ENCODE measurements around the gene PLCL2. TPM values are rescaled to one million over a fixed set of nuclear protein-coding genes. Genes with fewer than 3 reads are reported as not detected.

PLCL2 gene
- total RNA-seq, 4 donors from 2014 or later = 1.4 to 4.5 (median 3.9) TPM

- DNase-seq (ENCODE audit: low spot score in 2 of 2) = no peak
- WGBS, 2 donors = 78 to 83% methylated on average over 7 of the region's 7 CpGs
- intact Hi-C loops (cut with DNase I; ENCODE audit: low total_unique reads) = no loop called here
- TF ChIP-seq CTCF (IDR thresholded peaks at IDR 0.05) = no peak
- no peak for TF ChIP-seq POLR2A (IDR thresholded peaks at IDR 0.05)
- no peak overlapping the region for H3K4me3 ChIP-seq (ENCODE audit: low read depth, poor library complexity, severe bottlenecking)
Measured at GRCh38 chr3:16841041-16841753, 43.6 kb upstream of the PLCL2 start.

GRCh38 chr3:16841904-16842271 is 42.9 kb upstream of the PLCL2 start:
- no peak for TF ChIP-seq CTCF (IDR thresholded peaks at IDR 0.05)
- no peak overlapping the region for H3K4me3 ChIP-seq (ENCODE audit: low read depth, poor library complexity, severe bottlenecking)
- WGBS, 2 donors = 76 to 77% methylated on average over 3 of the region's 3 CpGs
- intact Hi-C loops (cut with DNase I; ENCODE audit: low total_unique reads) = no loop called here
- no peak for DNase-seq (ENCODE audit: low spot score in 2 of 2)

GRCh38 chr3:16842272-16843270 is 42.2 kb upstream of the PLCL2 start:
- intact Hi-C loops (cut with DNase I; ENCODE audit: low total_unique reads) = no loop called here
- H3K4me3 ChIP-seq (ENCODE audit: low read depth, poor library complexity, severe bottlenecking) = no peak overlapping the region
- peak; percentile 33 to 88 for DNase-seq (ENCODE audit: low spot score in 2 of 2)
- WGBS, 2 donors = 65 to 66% methylated on average over 16 of the region's 16 CpGs
- TF ChIP-seq CTCF (IDR thresholded peaks at IDR 0.05) (no peak), POLR2A (IDR thresholded peaks at IDR 0.05) (no peak)

- DNase-seq (ENCODE audit: low spot score in 2 of 2) = no peak
- TF ChIP-seq POLR2A (IDR thresholded peaks at IDR 0.05) (no peak), CTCF (IDR thresholded peaks at IDR 0.05) (no peak)
- WGBS, 2 donors = 90 to 96% methylated on average over 2 of the region's 2 CpGs
- H3K4me3 ChIP-seq (ENCODE audit: low read depth, poor library complexity, severe bottlenecking) = no peak overlapping the region
- intact Hi-C loops (cut with DNase I; ENCODE audit: low total_unique reads) = no loop called here
Measured at GRCh38 chr3:16844222-16844621, 40.5 kb upstream of the PLCL2 start.

- no peak for DNase-seq (ENCODE audit: low spot score in 2 of 2)
- 92 to 94% methylated on average over 1 of the region's 1 CpG for WGBS, 2 donors
- intact Hi-C loops (cut with DNase I; ENCODE audit: low total_unique reads) = no loop called here
- H3K4me3 ChIP-seq (ENCODE audit: low read depth, poor library complexity, severe bottlenecking) = no peak overlapping the region
- TF ChIP-seq CTCF (IDR thresholded peaks at IDR 0.05) (no peak), POLR2A (IDR thresholded peaks at IDR 0.05) (no peak)
Measured at GRCh38 chr3:16844791-16845190, 40.0 kb upstream of the PLCL2 start.
